Transverse colon (tissue), 4 donors: ENCODE results near the gene IPPK. TPM values are rescaled to one million over a fixed set of nuclear protein-coding genes. Genes with fewer than 3 reads are reported as not detected.

ENCODE experiments used
- DNase-seq: peaks from one replicate; pipeline ENCODE4 v3.0.0-alpha.2; 2019
- H3K27ac ChIP-seq, 4 donors: fragments of 200-600 bp; sonication (generic); 2 replicates each; pipeline ENCODE4 v1.5.1; 2016 to 2018; ENCODE audit warnings: inconsistent platforms in 4 of 4
- H3K27me3 ChIP-seq: fragments of 200-600 bp; sonication (generic); 2 replicates; pipeline ENCODE4 v1.5.1; 2017; ENCODE audit warnings: inconsistent platforms
- H3K36me3 ChIP-seq, 4 donors: fragments of 200-600 bp; sonication (generic); 2 replicates each; pipeline ENCODE4 v1.5.1; 2017 to 2019; ENCODE audit warnings: inconsistent platforms in 4 of 4
- H3K4me1 ChIP-seq, 4 donors: fragments of 200-600 bp; sonication (generic); 2 replicates each; pipeline ENCODE4 v1.5.1; 2017 to 2020; ENCODE audit warnings: inconsistent platforms in 4 of 4
- H3K4me3 ChIP-seq, 4 donors: fragments of 200-600 bp; sonication (generic); 1 replicate in 1 of 4; 2 replicates in 3 of 4; pipeline versions ENCODE4 v1.5.1 to v1.6.1; 2017 to 2019; ENCODE audit warnings: inconsistent platforms in 4 of 4
- H3K9me3 ChIP-seq, 2 donors: fragments of 200-600 bp; sonication (generic); 2 replicates each; pipeline ENCODE4 v1.5.1; 2017 to 2019; ENCODE audit warnings: inconsistent platforms in 2 of 2
- EP300 ChIP-seq: sonication (generic); formaldehyde crosslinking; IDR thresholded peaks from one replicate; pipeline ENCODE4 v1.6.1; 2017; ENCODE audit warnings: antibody characterized with exemption, low read depth
- POLR2A ChIP-seq: fragments of 450-650 bp; IDR thresholded peaks from one replicate; pipeline ENCODE4 v1.6.1; 2016; ENCODE audit warnings: antibody characterized with exemption, mild to moderate bottlenecking, moderate library complexity
- POLR2AphosphoS5 ChIP-seq, 3 donors: sonication (generic); formaldehyde crosslinking; IDR thresholded peaks; one replicate each; pipeline ENCODE4 v1.6.1; 2016; ENCODE audit warnings: antibody characterized with exemption in 3 of 3
- WGBS, 2 donors: methylation state at CpG; one replicate each; pipeline ENCODE4 v1.1.5; 2018; ENCODE audit warnings: low coverage in 1 of 2; 5-methylcytosine and 5-hydroxymethylcytosine counted together
- in situ Hi-C, 4 donors: fragments of 200-750 bp; cut with MboI; loops; one replicate each; pipeline versions ENCODE4 v1.15.0 to v1.15.1; 2017; ENCODE audit warnings: low sequenced_read_pairs in 3 of 4, low pct_ligation_motif_present in 1 of 4, low pct_unique_long_range_greater_than_20kb in 1 of 4
- intact Hi-C: fragments of 100-400 bp; cut with DNase I; formaldehyde crosslinking; loops from one replicate; pipeline ENCODE4 v1.15.1; 2023; ENCODE audit warnings: low total_unique reads
- total RNA-seq, 4 donors: library from RNA; depleted of rRNA; stranded (reverse); fragments of >200 nt; gene quantifications; one replicate each; pipeline ENCODE4 v1.1.0, GENCODE V29; 2016
- TF ChIP-seq, protein P1 (sequence below), 5 experiments: fragments of 200-600 bp in 3 of 5; fragments of 450-650 bp in 2 of 5; sonication (generic) in 3 of 5; IDR thresholded peaks; 1 replicate in 2 of 5; 2 replicates in 3 of 5; pipeline ENCODE4 v1.5.1; 2016 to 2017; ENCODE audit warnings: antibody characterized with exemption in 5 of 5, inconsistent platforms in 3 of 5, mild to moderate bottlenecking in 2 of 5, moderate library complexity in 1 of 5

IPPK gene
- total RNA-seq, 4 donors from 2014 or later, result 6.2 to 12.2 (median 10.1) TPM

DNA sequence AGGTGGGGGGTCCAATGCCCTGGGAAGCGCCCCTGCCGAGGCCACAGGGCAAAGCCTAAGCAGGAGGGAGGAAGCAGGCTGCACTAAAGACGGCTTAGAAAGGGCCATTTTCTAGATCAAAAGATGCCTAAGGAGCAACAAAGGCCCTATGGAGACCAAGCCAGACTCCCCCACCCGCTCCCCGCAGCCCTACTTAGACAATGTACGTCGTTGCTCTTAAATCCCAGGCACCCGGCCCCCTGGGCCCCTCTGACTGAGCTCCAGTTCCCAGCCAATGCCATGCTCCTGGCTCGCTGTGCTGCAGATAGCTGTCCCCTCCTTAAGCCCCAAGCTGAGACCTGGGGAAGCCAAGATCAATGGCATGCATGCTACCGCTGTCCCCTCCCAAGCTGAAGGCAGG is 10.3 kb downstream of the IPPK start:
- in situ Hi-C loops (no loop called here), intact Hi-C loops (no loop called here)
- Histone ChIP-seq H3K27ac (no peak overlapping the region), H3K4me1 (no peaks in the 10 kb centered on the region), H3K27me3 (no peaks in the 10 kb centered on the region), H3K4me3 (no peak overlapping the region), H3K9me3 (no peaks in the 10 kb centered on the region), H3K36me3 (no peaks in the 10 kb centered on the region)
- DNase-seq, result no peak
- WGBS, 2 donors, result 87% methylated on average over 10 of the region's 10 CpGs; no CpG with 5 or more reads in 1 of the 2 donors
- TF ChIP-seq, protein P1, sequence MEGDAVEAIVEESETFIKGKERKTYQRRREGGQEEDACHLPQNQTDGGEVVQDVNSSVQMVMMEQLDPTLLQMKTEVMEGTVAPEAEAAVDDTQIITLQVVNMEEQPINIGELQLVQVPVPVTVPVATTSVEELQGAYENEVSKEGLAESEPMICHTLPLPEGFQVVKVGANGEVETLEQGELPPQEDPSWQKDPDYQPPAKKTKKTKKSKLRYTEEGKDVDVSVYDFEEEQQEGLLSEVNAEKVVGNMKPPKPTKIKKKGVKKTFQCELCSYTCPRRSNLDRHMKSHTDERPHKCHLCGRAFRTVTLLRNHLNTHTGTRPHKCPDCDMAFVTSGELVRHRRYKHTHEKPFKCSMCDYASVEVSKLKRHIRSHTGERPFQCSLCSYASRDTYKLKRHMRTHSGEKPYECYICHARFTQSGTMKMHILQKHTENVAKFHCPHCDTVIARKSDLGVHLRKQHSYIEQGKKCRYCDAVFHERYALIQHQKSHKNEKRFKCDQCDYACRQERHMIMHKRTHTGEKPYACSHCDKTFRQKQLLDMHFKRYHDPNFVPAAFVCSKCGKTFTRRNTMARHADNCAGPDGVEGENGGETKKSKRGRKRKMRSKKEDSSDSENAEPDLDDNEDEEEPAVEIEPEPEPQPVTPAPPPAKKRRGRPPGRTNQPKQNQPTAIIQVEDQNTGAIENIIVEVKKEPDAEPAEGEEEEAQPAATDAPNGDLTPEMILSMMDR (IDR thresholded peaks at IDR 0.05), result no peak
- TF ChIP-seq EP300, result no peak
- no peak for TF ChIP-seq POLR2A
- no peak for TF ChIP-seq POLR2AphosphoS5 (IDR thresholded peaks at IDR 0.05)

DNA sequence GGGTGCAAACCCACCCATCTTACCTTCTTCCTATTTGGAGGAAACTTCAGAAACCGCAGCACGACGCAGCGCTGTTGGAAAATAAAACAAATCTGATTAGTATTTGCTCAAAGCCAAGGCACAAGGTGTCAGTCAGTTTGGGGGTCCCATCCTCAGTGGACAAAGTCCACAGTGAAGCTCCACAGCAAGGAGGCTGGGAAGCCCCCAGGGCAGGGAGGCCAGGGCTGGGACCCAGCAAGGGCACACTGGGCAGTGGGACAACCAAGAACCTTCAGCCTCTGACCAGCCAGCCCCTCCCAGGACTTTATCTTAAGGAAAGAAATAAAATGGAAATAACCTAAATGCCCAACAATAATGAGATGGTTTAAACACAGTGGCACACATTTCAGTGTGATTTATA is 11.3 kb downstream of the IPPK start:
- Histone ChIP-seq H3K4me1 (no peaks in the 10 kb centered on the region), H3K4me3 (no peak overlapping the region), H3K27me3 (no peaks in the 10 kb centered on the region), H3K36me3 (no peaks in the 10 kb centered on the region), H3K9me3 (no peaks in the 10 kb centered on the region), H3K27ac (no peak overlapping the region)
- WGBS, 2 donors, result 100% methylated on average over 4 of the region's 4 CpGs; no CpG with 5 or more reads in 1 of the 2 donors
- in situ Hi-C loops, result no loop called here
- DNase-seq, result no peak
- intact Hi-C loops, result no loop called here
- TF ChIP-seq EP300, result no peak
- TF ChIP-seq, protein P1 (IDR thresholded peaks at IDR 0.05), result no peak
- no peak for TF ChIP-seq POLR2A
- no peak for TF ChIP-seq POLR2AphosphoS5 (IDR thresholded peaks at IDR 0.05)

DNA sequence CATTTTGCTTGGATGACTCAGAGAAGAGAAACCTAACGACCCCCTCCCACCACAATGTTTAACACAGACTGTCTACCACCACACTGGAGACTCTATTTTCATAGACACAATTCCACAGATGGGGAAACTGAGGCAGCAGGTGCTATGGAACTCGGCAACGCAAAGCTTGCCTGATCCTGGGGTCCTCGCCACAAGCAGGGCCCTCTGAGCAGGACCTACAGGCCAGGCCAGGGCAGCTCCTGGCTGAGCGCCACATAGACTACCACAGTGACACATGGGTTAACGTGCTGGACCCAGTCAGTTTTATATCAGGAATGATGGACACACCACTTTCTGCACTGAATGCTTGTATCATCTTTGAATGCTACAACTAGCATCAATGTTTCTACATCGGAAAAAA is 11.8 kb downstream of the IPPK start:
- Histone ChIP-seq H3K9me3 (no peaks in the 10 kb centered on the region), H3K36me3 (no peaks in the 10 kb centered on the region), H3K4me3 (no peak overlapping the region), H3K27ac (no peak overlapping the region), H3K27me3 (no peaks in the 10 kb centered on the region), H3K4me1 (no peaks in the 10 kb centered on the region)
- in situ Hi-C loops (no loop called here), intact Hi-C loops (no loop called here)
- 93 to 98% methylated on average over 3 to 7 of the region's 7 CpGs for WGBS, 2 donors
- DNase-seq, result no peak
- TF ChIP-seq, protein P1 (IDR thresholded peaks at IDR 0.05), result no peak
- TF ChIP-seq EP300 (no peak), POLR2AphosphoS5 (IDR thresholded peaks at IDR 0.05) (no peak), POLR2A (no peak)

DNA sequence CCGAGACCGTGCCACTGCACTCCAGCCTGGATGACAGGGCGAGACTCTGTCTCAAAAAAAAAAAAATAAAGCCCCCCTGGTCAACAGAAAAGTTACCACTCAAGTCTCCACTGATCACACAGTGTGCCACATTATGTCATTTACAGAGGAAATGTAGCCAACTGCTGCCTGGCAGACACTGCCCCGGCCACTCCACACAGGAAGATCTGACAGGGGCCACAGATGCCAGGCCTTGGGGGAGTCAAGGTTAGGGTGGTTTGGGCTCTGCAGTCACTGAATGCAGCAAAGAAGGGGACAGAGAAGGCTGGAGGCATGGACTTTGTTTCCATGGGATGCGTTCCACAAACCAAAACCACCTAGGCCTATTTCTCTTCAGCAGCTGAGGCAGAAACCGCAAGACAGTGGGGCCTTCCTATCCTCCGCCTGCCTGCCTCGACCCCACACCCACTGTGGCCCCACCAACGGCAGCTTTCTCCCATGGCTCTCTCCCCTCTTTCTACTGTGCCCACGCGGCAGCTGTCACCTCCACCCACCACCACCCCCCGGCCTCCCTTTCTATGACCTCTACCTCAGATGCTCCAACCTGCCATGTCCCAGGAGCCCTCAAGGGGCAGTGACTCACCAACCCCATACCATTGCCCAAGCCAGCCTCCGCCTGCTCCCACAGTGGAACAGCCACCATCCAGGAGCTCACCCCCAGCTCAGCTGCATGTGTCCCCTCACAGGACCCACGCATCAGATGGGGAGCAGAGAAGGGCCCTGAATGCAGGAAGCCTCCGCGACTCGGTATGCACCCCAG is 12.4 kb downstream of the IPPK start:
- TF ChIP-seq, protein P1 (IDR thresholded peaks at IDR 0.05), result no peak
- TF ChIP-seq EP300, result no peak
- no peak for TF ChIP-seq POLR2AphosphoS5 (IDR thresholded peaks at IDR 0.05)
- TF ChIP-seq POLR2A, result no peak
- H3K27me3 ChIP-seq, result no peaks in the 10 kb centered on the region
- no peaks in the 10 kb centered on the region for H3K4me1 ChIP-seq
- no peaks in the 10 kb centered on the region for H3K9me3 ChIP-seq
- DNase-seq, result no peak
- intact Hi-C loops, result no loop called here
- 67 to 94% methylated on average over 1 to 17 of the region's 17 CpGs for WGBS, 2 donors
- no peak overlapping the region for H3K27ac ChIP-seq
- no peaks in the 10 kb centered on the region for H3K36me3 ChIP-seq
- no peak overlapping the region for H3K4me3 ChIP-seq
- in situ Hi-C loops, result no loop called here
